ENCODE data around the gene DNAJC3.
"Not testable (repeated sequence)": the region's sequence is repeated elsewhere in the genome, so short reads cannot be mapped to it uniquely, and the experiment has no call there.

The DNAJC3 gene

GRCh38 chr13:95784161-95784899 is 107.4 kb downstream of the DNAJC3 start:
- peak; percentile 32 for DNase-seq

- DNase-seq, result no peak
Observed at GRCh38 chr13:95784900-95785290, 108.0 kb downstream of the DNAJC3 start.

GRCh38 chr13:95787356-95788099 is 110.6 kb downstream of the DNAJC3 start:
- DNase-seq, result no peak

- DNase-seq, result no peak
Observed at GRCh38 chr13:95788100-95788463, 111.1 kb downstream of the DNAJC3 start.

GRCh38 chr13:95789315-95789714 is 112.4 kb downstream of the DNAJC3 start:
- not testable (repeated sequence) for DNase-seq

GRCh38 chr13:95791084-95791722 is 114.3 kb downstream of the DNAJC3 start:
- no peak for DNase-seq

- DNase-seq, result no peak
Observed at GRCh38 chr13:95793018-95793555, 116.1 kb downstream of the DNAJC3 start.

- no peak for DNase-seq
Observed at GRCh38 chr13:95793781-95794180, 116.8 kb downstream of the DNAJC3 start.

GRCh38 chr13:95797016-95797415 is 120.1 kb downstream of the DNAJC3 start:
- no peak for DNase-seq

- no peak for DNase-seq
Observed at GRCh38 chr13:95800436-95800835, 123.5 kb downstream of the DNAJC3 start.

GRCh38 chr13:95801825-95802224 is 124.9 kb downstream of the DNAJC3 start:
- DNase-seq, result no peak

- DNase-seq, result no peak
Observed at GRCh38 chr13:95805921-95806320, 129.0 kb downstream of the DNAJC3 start.

GRCh38 chr13:95809429-95809828 is 132.5 kb downstream of the DNAJC3 start:
- no peak for DNase-seq

GRCh38 chr13:95813139-95813538 is 136.2 kb downstream of the DNAJC3 start:
- no peak for DNase-seq

- DNase-seq, result no peak
Observed at GRCh38 chr13:95814495-95814894, 137.6 kb downstream of the DNAJC3 start.

- DNase-seq, result no peak
Observed at GRCh38 chr13:95822303-95822702, 145.4 kb downstream of the DNAJC3 start.

- no peak for DNase-seq
Observed at GRCh38 chr13:95833126-95833525, 156.2 kb downstream of the DNAJC3 start.

- no peak for DNase-seq
Observed at GRCh38 chr13:95833719-95834118, 156.8 kb downstream of the DNAJC3 start.

GRCh38 chr13:95834134-95834765 is 157.3 kb downstream of the DNAJC3 start:
- DNase-seq, result peak; percentile 74

- no peak for DNase-seq
Observed at GRCh38 chr13:95841894-95842293, 165.0 kb downstream of the DNAJC3 start.

- no peak for DNase-seq
Observed at GRCh38 chr13:95842898-95843297, 166.0 kb downstream of the DNAJC3 start.

Measured in right hindlimb (tissue), 1 donor.